IMR-90 (cell line): ENCODE data around the gene PHETA1. TPM values are rescaled to one million over a fixed set of nuclear protein-coding genes. Genes with fewer than 3 reads are reported as not detected.

Experiments
- ATAC-seq: fragments of 200-7000 bp; cut with Tn5 transposase; 2 replicates; pipeline ENCODE4 v1.9.1; 2020; ENCODE audit warnings: low read depth, mild to moderate bottlenecking, moderate library complexity
- BruUV-seq: library from RNA; stranded (reverse); fragments of 400-500 nt; replicated peaks from 2 replicates; lab custom pipeline; 2021; lab: Mats Ljungman, UMichigan
- CTCF ChIA-PET: fragments of 300-600 bp; formaldehyde crosslinking; extraction: SDS; loops from one replicate; lab custom pipeline; 2021; ENCODE audit warnings: antibody characterized with exemption; lab: Yijun Ruan, JAX
- POLR2A ChIA-PET: fragments of 300-600 bp; sonication (Branson Sonifier 250); formaldehyde crosslinking; loops from one replicate; lab custom pipeline; 2022; ENCODE audit warnings: antibody characterized with exemption; ENCODE audit not compliant: unreplicated experiment; lab: Charles Lee
- DNase-seq: peaks from one replicate; pipeline ENCODE4 v3.0.0; 2013
- H2AFZ ChIP-seq: replicated peaks from 2 replicates; pipeline ENCODE3; 2013; ENCODE audit warnings: low read length, mild to moderate bottlenecking; ENCODE audit not compliant: poor library complexity
- H2AK5ac ChIP-seq: 2 replicates; pipeline ENCODE4 v1.6.1; 2013; ENCODE audit warnings: low read depth, low read length, inconsistent platforms
- H2AK9ac ChIP-seq: replicated peaks from 2 replicates; pipeline ENCODE3; 2013; ENCODE audit warnings: mild to moderate bottlenecking, low read depth, low read length, moderate library complexity; ENCODE audit not compliant: poor library complexity
- H2BK120ac ChIP-seq: 2 replicates; pipeline ENCODE4 v1.6.1; 2013; ENCODE audit warnings: low read depth, low read length, inconsistent platforms
- H2BK15ac ChIP-seq: 3 replicates; pipeline ENCODE4 v1.6.1; 2013; ENCODE audit warnings: low read depth, low read length, inconsistent platforms
- H2BK20ac ChIP-seq: 2 replicates; pipeline ENCODE4 v1.6.1; 2013; ENCODE audit warnings: low read depth, mild to moderate bottlenecking, inconsistent platforms, low read length, moderate library complexity
- H2BK5ac ChIP-seq: 2 replicates; pipeline ENCODE4 v1.6.1; 2013; ENCODE audit warnings: mild to moderate bottlenecking, low read depth, low read length, inconsistent platforms; ENCODE audit not compliant: poor library complexity, severe bottlenecking
- H3K14ac ChIP-seq: replicated peaks from 2 replicates; pipeline ENCODE4 v1.6.1; 2013; ENCODE audit warnings: low read depth, low read length, inconsistent platforms
- H3K18ac ChIP-seq: 2 replicates; pipeline ENCODE4 v1.6.1; 2013; ENCODE audit warnings: low read depth, low read length, control low read depth
- H3K23ac ChIP-seq: 2 replicates; pipeline ENCODE4 v1.6.1; 2013; ENCODE audit warnings: low read depth, low read length, inconsistent platforms
- H3K27ac ChIP-seq: 2 replicates; pipeline ENCODE4 v1.5.1; 2013; ENCODE audit warnings: mild to moderate bottlenecking, control low read depth, low read length; ENCODE audit not compliant: insufficient read depth
- H3K27me3 ChIP-seq: 2 replicates; pipeline ENCODE4 v1.6.1; 2013; ENCODE audit warnings: low read length; ENCODE audit not compliant: control insufficient read depth, insufficient read depth
- H3K36me3 ChIP-seq: 2 replicates; pipeline ENCODE4 v1.6.1; 2013; ENCODE audit warnings: low read length, mixed read lengths; ENCODE audit not compliant: control insufficient read depth, insufficient read depth
- H3K4ac ChIP-seq: 2 replicates; pipeline ENCODE4 v1.6.1; 2013; ENCODE audit warnings: low read depth, low read length, inconsistent platforms
- H3K4me1 ChIP-seq: 2 replicates; pipeline ENCODE4 v1.6.1; 2013; ENCODE audit warnings: low read length, mixed read lengths; ENCODE audit not compliant: control insufficient read depth, insufficient read depth
- H3K4me2 ChIP-seq: 2 replicates; pipeline ENCODE4 v1.6.1; 2013; ENCODE audit warnings: low read depth, mild to moderate bottlenecking, control low read depth, low read length, moderate library complexity
- H3K4me3 ChIP-seq: 2 replicates; pipeline ENCODE4 v1.5.1; 2013; ENCODE audit warnings: low read depth, mild to moderate bottlenecking, control low read depth, low read length, moderate library complexity; ENCODE audit not compliant: insufficient read depth
- H3K56ac ChIP-seq: 2 replicates; pipeline ENCODE4 v1.6.1; 2013; ENCODE audit warnings: low read length, inconsistent platforms; ENCODE audit not compliant: insufficient read depth; ENCODE audit errors: extremely low read depth
- H3K79me1 ChIP-seq, 2 experiments: 2 replicates each; pipeline ENCODE4 v1.6.1; 2013; ENCODE audit warnings: low read length in 2 of 2, inconsistent platforms in 1 of 2, low read depth in 1 of 2
- H3K9ac ChIP-seq: 2 replicates; pipeline ENCODE4 v1.6.1; 2013; ENCODE audit warnings: low read depth, low read length, control low read depth
- H3K9me1 ChIP-seq: 2 replicates; pipeline ENCODE4 v1.6.1; 2013; ENCODE audit warnings: low read length, inconsistent platforms; ENCODE audit not compliant: insufficient read depth
- H3K9me3 ChIP-seq: 2 replicates; pipeline ENCODE4 v1.6.1; 2013; ENCODE audit warnings: low read length; ENCODE audit not compliant: control insufficient read depth, insufficient read depth
- H4K20me1 ChIP-seq: 2 replicates; pipeline ENCODE4 v1.6.1; 2013; ENCODE audit warnings: low read length, inconsistent platforms; ENCODE audit not compliant: insufficient read depth
- H4K5ac ChIP-seq: 2 replicates; pipeline ENCODE4 v1.6.1; 2013; ENCODE audit warnings: mild to moderate bottlenecking, low read depth, low read length, control low read depth
- H4K8ac ChIP-seq, 2 experiments: 2 replicates each; pipeline ENCODE4 v1.6.1; 2013; ENCODE audit warnings: low read depth in 2 of 2, low read length in 2 of 2, control low read depth in 1 of 2, inconsistent platforms in 1 of 2
- H4K91ac ChIP-seq: 2 replicates; pipeline ENCODE4 v1.6.1; 2013; ENCODE audit warnings: low read depth, low read length, inconsistent platforms; ENCODE audit not compliant: insufficient read depth
- ELK1 ChIP-seq: fragments of 150-350 bp; IDR thresholded peaks from 2 replicates; pipeline ENCODE4 v1.6.1; 2016; ENCODE audit warnings: low read depth, mild to moderate bottlenecking, low read length, moderate library complexity, borderline replicate concordance
- MAFK ChIP-seq: IDR thresholded peaks from 2 replicates; pipeline ENCODE4 v1.6.1; 2012; ENCODE audit warnings: low read depth, low read length, improper control_type of control experiment
- POLR2A ChIP-seq: IDR thresholded peaks from 2 replicates; pipeline ENCODE4 v1.6.1; 2012; ENCODE audit warnings: mild to moderate bottlenecking, low read depth, low read length
- RCOR1 ChIP-seq: IDR thresholded peaks from 2 replicates; pipeline ENCODE4 v1.6.1; 2012; ENCODE audit warnings: mild to moderate bottlenecking, low read length, improper control_type of control experiment; ENCODE audit not compliant: insufficient replicate concordance
- RFX5 ChIP-seq: IDR thresholded peaks from 2 replicates; pipeline ENCODE4 v1.8.0; 2012; ENCODE audit warnings: low read depth, mild to moderate bottlenecking, low read length, moderate library complexity
- SMC3 ChIP-seq: fragments of 150-350 bp; IDR thresholded peaks from 2 replicates; pipeline ENCODE4 v1.6.1; 2016; ENCODE audit warnings: low read depth, mild to moderate bottlenecking, antibody characterized with exemption, low read length, moderate library complexity
- USF2 ChIP-seq: fragments of 150-350 bp; IDR thresholded peaks from 2 replicates; pipeline ENCODE4 v1.6.1; 2017; ENCODE audit warnings: mild to moderate bottlenecking, antibody characterized with exemption, low read length, low read depth
- WGBS, 2 experiments: methylation state at CpG; one replicate each; pipeline versions ENCODE4 v1.1.5 to v1.1.7; 2013; ENCODE audit warnings: missing lambda C conversion rate in 2 of 2; ENCODE audit not compliant: insufficient read length in 1 of 2; ENCODE audit errors: extremely low coverage in 2 of 2; 5-methylcytosine and 5-hydroxymethylcytosine counted together
- dilution Hi-C: fragments of 300-500 bp; cut with HindIII; formaldehyde crosslinking; loops from one replicate; pipeline ENCODE4 v1.14.3; 2018; ENCODE audit warnings: low sequenced_read_pairs; ENCODE audit not compliant: unreplicated experiment
- in situ Hi-C: fragments of 300-500 bp; cut with MboI; formaldehyde crosslinking; loops from 3 replicates; pipeline ENCODE4 v1.14.3; 2019; ENCODE audit warnings: low sequenced_read_pairs, inconsistent platforms, mixed read lengths
- intact Hi-C: fragments of 100-400 bp; cut with micrococcal nuclease; formaldehyde crosslinking; loops from 2 replicates; pipeline ENCODE4 v1.10.0; 2022
- polyA plus RNA-seq, 3 experiments: library from polyadenylated mRNA; depleted of rRNA; stranded (reverse); fragments of >200 nt; gene quantifications; 2 replicates each; pipeline ENCODE4 v1.2.3, GENCODE V29; 2012; ENCODE audit warnings: low replicate concordance in 1 of 3
- total RNA-seq: library from RNA; depleted of rRNA; stranded (reverse); fragments of >200 nt; gene quantifications from 2 replicates; pipeline ENCODE4 v1.2.3, GENCODE V29; 2012

PHETA1 gene
- total and polyA plus RNA-seq, 2 of the 4 experiments (the other 2 are of a cell fraction): 3.2 to 6.6 TPM

- Histone ChIP-seq H3K56ac (no peak overlapping the region), H4K8ac (no peak overlapping the region), H4K20me1 (no peaks in the 10 kb centered on the region), H3K23ac (no peak overlapping the region), H3K79me1 (peaks cover 11 to 36% of the 10 kb centered on the region in 2 experiments; a peak in 3 of 4 replicates), H3K4me2 (no peak overlapping the region), H3K18ac (no peak overlapping the region), H3K4ac (no peak overlapping the region), H4K5ac (no peak overlapping the region), H3K27ac (no peak overlapping the region), H2BK20ac (no peak overlapping the region), H3K14ac (no peak overlapping the region), H3K27me3 (no peaks in the 10 kb centered on the region), H2BK5ac (no peak overlapping the region), H4K91ac (no peak overlapping the region), H2AFZ (no peak overlapping the region), H2AK5ac (no peak overlapping the region), H3K4me1 (peaks cover 4% of the 10 kb centered on the region), H2AK9ac (no peak overlapping the region), H3K9me1 (peaks cover 6% of the 10 kb centered on the region; the same call in 1 of the 2 replicates), H2BK15ac (no peak overlapping the region), H3K36me3 (peaks cover 17% of the 10 kb centered on the region), H3K9ac (no peak overlapping the region), H3K4me3 (no peak overlapping the region), H2BK120ac (no peak overlapping the region), H3K9me3 (no peaks in the 10 kb centered on the region)
- POLR2A ChIA-PET: no interaction called here
- CTCF ChIA-PET: interaction anchor here (0.6 kb wide), 1 partner anchor 38 kb away, joined by 3 read pairs; no protein-coding TSS in a partner anchor
- dilution Hi-C loops: no loop called here
- ATAC-seq (no peak), DNase-seq (no peak)
- in situ Hi-C loops: no loop called here
- WGBS, 2 experiments: no CpG with 5 or more reads among the region's 10 CpGs
- intact Hi-C loops: no loop called here
- TF ChIP-seq MAFK (no peak), RCOR1 (no peak), SMC3 (no peak), ELK1 (no peak), USF2 (no peak), RFX5 (no peak), POLR2A (no peak)
- no TSS peak for BruUV-seq
Measured at GRCh38 chr12:111366075-111366474, 2.8 kb downstream of the PHETA1 start.
